Measurements from ENCODE around the gene DDRGK1. TPM values are rescaled to one million over a fixed set of nuclear protein-coding genes. Genes with fewer than 3 reads are reported as not detected.

DDRGK1 gene
- total RNA-seq, 1 donor, result 26.8 TPM

GRCh38 chr20:3226093-3226492 lies 21.6 kb upstream of the DDRGK1 start:
- H3K9me3 ChIP-seq (ENCODE audit: low read depth, low read length), result no peaks in the 10 kb centered on the region
- H3K27me3 ChIP-seq (ENCODE audit: insufficient read depth, low read length), result no peaks in the 10 kb centered on the region
- no peak overlapping the region for H3K4me3 ChIP-seq (ENCODE audit: insufficient read depth, low read length)
- TF ChIP-seq, protein P1, sequence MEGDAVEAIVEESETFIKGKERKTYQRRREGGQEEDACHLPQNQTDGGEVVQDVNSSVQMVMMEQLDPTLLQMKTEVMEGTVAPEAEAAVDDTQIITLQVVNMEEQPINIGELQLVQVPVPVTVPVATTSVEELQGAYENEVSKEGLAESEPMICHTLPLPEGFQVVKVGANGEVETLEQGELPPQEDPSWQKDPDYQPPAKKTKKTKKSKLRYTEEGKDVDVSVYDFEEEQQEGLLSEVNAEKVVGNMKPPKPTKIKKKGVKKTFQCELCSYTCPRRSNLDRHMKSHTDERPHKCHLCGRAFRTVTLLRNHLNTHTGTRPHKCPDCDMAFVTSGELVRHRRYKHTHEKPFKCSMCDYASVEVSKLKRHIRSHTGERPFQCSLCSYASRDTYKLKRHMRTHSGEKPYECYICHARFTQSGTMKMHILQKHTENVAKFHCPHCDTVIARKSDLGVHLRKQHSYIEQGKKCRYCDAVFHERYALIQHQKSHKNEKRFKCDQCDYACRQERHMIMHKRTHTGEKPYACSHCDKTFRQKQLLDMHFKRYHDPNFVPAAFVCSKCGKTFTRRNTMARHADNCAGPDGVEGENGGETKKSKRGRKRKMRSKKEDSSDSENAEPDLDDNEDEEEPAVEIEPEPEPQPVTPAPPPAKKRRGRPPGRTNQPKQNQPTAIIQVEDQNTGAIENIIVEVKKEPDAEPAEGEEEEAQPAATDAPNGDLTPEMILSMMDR (IDR thresholded peaks at IDR 0.05; ENCODE audit: extremely low read depth, low read depth, low read length), result no peak
- no peak overlapping the region for H3K4me2 ChIP-seq (ENCODE audit: insufficient read depth, low read length)
- no peaks in the 10 kb centered on the region for H4K20me1 ChIP-seq (ENCODE audit: insufficient read depth, low read length)
- no peak overlapping the region for H2AFZ ChIP-seq (ENCODE audit: low read length)
- peak; percentile 53 for DNase-seq (ENCODE audit: insufficient read length, low spot score, missing footprints)
- peaks cover 19% of the 10 kb centered on the region for H3K36me3 ChIP-seq (ENCODE audit: insufficient read depth, low read length)
- H3K4me1 ChIP-seq (ENCODE audit: insufficient read depth, low read length), result no peaks in the 10 kb centered on the region
- no peaks in the 10 kb centered on the region for H3K79me2 ChIP-seq (ENCODE audit: insufficient read depth, low read length)
- no peak overlapping the region for H3K27ac ChIP-seq (ENCODE audit: low read depth, low read length)

DNA sequence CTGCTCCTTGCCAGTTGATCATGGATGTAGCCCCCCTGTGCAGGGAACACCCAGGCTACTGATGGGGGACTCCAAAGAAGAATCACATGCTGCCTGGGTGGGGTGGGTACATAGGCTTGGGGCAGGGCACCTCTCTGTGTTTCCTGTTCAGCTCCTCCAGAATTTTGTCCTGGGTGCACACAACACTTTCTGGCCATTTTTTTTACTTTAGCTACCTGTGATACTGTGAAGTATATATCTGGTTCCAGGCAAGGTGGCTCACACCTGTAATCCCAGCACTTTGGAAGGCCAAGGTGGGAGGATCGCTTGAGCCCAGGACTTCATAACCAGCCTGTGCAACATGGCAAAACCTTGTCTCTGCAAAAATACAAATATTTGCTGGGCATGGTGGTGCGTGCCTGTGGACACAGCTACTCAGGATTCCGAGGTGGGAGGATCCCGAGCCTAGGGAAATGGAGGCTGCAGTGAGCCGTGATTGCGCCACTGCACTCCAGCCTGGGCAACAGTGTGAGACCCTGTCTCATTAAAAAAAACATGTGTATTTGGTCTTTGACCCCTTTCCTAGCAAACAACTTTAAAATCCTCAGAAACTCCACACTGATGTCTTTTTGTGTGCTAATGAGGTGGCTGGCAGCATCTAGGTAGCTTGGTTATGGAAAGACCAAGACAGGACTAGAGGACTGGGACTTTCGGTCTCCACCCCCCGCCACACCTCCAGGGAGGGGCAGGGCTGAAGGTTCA lies 20.4 kb upstream of the DDRGK1 start:
- Histone ChIP-seq H3K4me2 (ENCODE audit: insufficient read depth, low read length) (no peak overlapping the region), H4K20me1 (ENCODE audit: insufficient read depth, low read length) (no peaks in the 10 kb centered on the region), H2AFZ (ENCODE audit: low read length) (no peak overlapping the region), H3K4me3 (ENCODE audit: insufficient read depth, low read length) (no peak overlapping the region), H3K79me2 (ENCODE audit: insufficient read depth, low read length) (no peaks in the 10 kb centered on the region), H3K27me3 (ENCODE audit: insufficient read depth, low read length) (no peaks in the 10 kb centered on the region), H3K27ac (ENCODE audit: low read depth, low read length) (no peak overlapping the region), H3K4me1 (ENCODE audit: insufficient read depth, low read length) (no peaks in the 10 kb centered on the region), H3K36me3 (ENCODE audit: insufficient read depth, low read length) (peaks cover 30% of the 10 kb centered on the region), H3K9me3 (ENCODE audit: low read depth, low read length) (no peaks in the 10 kb centered on the region)
- peak; percentile 52 for DNase-seq (ENCODE audit: insufficient read length, low spot score, missing footprints)
- TF ChIP-seq, protein P1 (IDR thresholded peaks at IDR 0.05; ENCODE audit: extremely low read depth, low read depth, low read length), result no peak

DNA sequence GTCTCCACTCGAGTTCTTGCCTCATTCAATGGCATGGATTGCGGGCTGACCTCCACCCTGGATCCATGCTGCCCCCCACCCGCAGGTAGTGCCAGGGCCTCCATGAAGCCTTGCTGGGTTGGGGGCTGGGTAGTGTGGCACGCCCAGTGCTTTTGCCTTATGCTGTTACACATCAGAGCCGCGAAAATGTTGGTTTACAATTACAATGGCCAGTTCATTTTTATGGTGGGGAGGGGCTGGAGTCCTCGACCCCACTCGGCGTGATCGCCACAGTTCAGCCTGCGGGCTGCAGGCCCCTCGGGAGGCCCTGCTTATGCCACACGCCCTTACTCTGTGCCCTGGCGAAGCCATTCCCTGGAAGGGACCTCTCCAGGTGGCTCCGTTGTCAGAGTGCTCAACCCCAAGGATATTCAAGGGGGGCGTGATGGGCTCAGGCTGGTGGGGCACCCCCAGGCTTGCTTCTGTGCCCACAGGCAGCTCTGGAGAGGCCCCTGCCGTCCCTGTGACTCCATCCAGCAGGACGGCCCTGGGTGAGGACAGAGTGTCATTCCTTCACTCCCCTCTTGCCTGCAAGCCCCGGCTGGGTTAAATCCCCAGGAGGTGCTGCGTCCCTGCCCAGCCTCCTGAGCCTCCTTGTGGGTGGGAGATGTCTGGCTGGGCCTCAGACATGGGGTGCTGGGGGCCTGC lies 19.7 kb upstream of the DDRGK1 start:
- no peak overlapping the region for H3K4me3 ChIP-seq (ENCODE audit: insufficient read depth, low read length)
- no peaks in the 10 kb centered on the region for H3K27me3 ChIP-seq (ENCODE audit: insufficient read depth, low read length)
- H2AFZ ChIP-seq (ENCODE audit: low read length), result no peak overlapping the region
- no peaks in the 10 kb centered on the region for H3K4me1 ChIP-seq (ENCODE audit: insufficient read depth, low read length)
- H3K9me3 ChIP-seq (ENCODE audit: low read depth, low read length), result no peaks in the 10 kb centered on the region
- no peaks in the 10 kb centered on the region for H4K20me1 ChIP-seq (ENCODE audit: insufficient read depth, low read length)
- H3K36me3 ChIP-seq (ENCODE audit: insufficient read depth, low read length), result peaks cover 34% of the 10 kb centered on the region
- no peak overlapping the region for H3K27ac ChIP-seq (ENCODE audit: low read depth, low read length)
- no peaks in the 10 kb centered on the region for H3K79me2 ChIP-seq (ENCODE audit: insufficient read depth, low read length)
- H3K4me2 ChIP-seq (ENCODE audit: insufficient read depth, low read length), result no peak overlapping the region
- DNase-seq (ENCODE audit: insufficient read length, low spot score, missing footprints), result peak; percentile 60
- TF ChIP-seq, protein P1 (IDR thresholded peaks at IDR 0.05; ENCODE audit: extremely low read depth, low read depth, low read length), result no peak

DNA sequence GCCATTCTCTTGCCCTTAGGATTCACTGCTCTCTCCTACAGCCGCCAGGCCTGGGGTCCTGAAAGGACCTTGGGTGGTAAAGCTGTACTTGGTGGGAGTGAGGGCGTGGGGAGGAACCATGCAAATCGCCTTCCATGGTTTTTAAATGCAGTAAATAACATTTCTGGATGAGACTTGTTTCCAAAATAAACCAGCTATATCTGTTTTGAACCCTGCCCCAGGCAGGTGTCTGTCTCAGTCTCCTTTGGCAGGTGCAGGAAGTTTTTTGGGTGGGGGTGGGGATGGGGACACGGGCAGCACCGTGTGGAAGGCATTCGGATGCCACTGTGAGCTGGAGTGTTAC lies 19.1 kb upstream of the DDRGK1 start:
- peaks cover 40% of the 10 kb centered on the region for H3K36me3 ChIP-seq (ENCODE audit: insufficient read depth, low read length)
- H3K4me2 ChIP-seq (ENCODE audit: insufficient read depth, low read length), result no peak overlapping the region
- H3K4me3 ChIP-seq (ENCODE audit: insufficient read depth, low read length), result no peak overlapping the region
- no peaks in the 10 kb centered on the region for H3K4me1 ChIP-seq (ENCODE audit: insufficient read depth, low read length)
- H2AFZ ChIP-seq (ENCODE audit: low read length), result no peak overlapping the region
- TF ChIP-seq, protein P1 (IDR thresholded peaks at IDR 0.05; ENCODE audit: extremely low read depth, low read depth, low read length), result no peak
- no peaks in the 10 kb centered on the region for H3K79me2 ChIP-seq (ENCODE audit: insufficient read depth, low read length)
- H3K27ac ChIP-seq (ENCODE audit: low read depth, low read length), result no peak overlapping the region
- no peaks in the 10 kb centered on the region for H4K20me1 ChIP-seq (ENCODE audit: insufficient read depth, low read length)
- no peaks in the 10 kb centered on the region for H3K27me3 ChIP-seq (ENCODE audit: insufficient read depth, low read length)
- no peaks in the 10 kb centered on the region for H3K9me3 ChIP-seq (ENCODE audit: low read depth, low read length)
- DNase-seq (ENCODE audit: insufficient read length, low spot score, missing footprints), result peak; percentile 62
